ENCODE results near the gene OVOL2.
"Not testable (repeated sequence)": the region's sequence is repeated elsewhere in the genome, so short reads cannot be mapped to it uniquely, and the experiment has no call there.

Gene OVOL2

DNA sequence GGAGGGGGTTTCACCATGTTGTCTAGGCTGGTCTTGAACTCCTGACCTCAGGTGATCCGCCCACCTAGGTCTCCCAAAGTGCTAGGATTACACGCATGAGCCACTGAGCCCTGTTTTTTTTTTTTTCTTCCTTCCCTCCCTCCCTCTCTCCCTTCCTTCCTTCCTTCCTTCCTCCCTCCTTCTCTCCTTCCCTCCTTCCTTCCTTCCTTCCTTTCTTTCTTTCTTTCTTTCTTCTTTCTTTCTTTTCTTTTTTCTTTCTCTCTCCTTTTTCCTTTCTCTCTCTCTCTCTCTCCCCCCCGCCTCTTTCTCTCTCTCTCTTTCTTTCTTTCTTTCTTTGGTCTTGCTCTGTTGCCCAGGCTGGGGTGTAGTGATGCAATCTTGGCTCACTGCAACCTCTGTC, 30.6 kb upstream of the OVOL2 start:
- not testable (repeated sequence) for H3K27me3 ChIP-seq (ENCODE audit: insufficient read depth, low read length); H3K36me3 ChIP-seq (ENCODE audit: insufficient read depth, low read length); H3K4me1 ChIP-seq (ENCODE audit: insufficient read depth, low read length); H3K9ac ChIP-seq (ENCODE audit: low read depth, low read length); H3K4me3 ChIP-seq (ENCODE audit: low read length); H3K27ac ChIP-seq (ENCODE audit: low read depth, low read length); H3K9me3 ChIP-seq (ENCODE audit: insufficient read depth, low read depth, low read length)
- 92% methylated on average over 3 of the region's 3 CpGs for WGBS

DNA sequence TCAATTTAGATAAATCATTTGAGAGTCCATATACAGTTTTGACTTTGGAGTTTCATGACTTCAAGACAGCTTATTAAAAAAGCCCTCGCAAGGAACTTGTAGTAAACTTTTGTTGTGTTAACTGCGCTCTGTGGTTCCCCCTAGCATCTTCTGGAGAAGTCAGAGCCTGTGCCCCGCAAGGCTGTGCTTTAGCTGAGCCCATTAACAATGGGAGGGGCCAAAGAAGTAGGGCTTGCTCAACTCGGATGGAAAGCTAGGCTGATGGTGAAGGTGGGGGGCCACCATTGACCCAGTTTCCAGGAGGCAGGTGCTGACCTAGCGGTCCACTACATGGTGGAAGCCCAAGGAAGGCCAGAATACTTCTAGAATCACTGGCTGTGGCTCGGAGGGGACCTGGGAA, 29.3 kb upstream of the OVOL2 start:
- Histone ChIP-seq H3K4me3 (ENCODE audit: low read length) (no peak overlapping the region), H3K4me1 (ENCODE audit: insufficient read depth, low read length) (no peaks in the 10 kb centered on the region; the same call in 1 of the 2 replicates), H3K27me3 (ENCODE audit: insufficient read depth, low read length) (no peaks in the 10 kb centered on the region), H3K9ac (ENCODE audit: low read depth, low read length) (no peak overlapping the region), H3K27ac (ENCODE audit: low read depth, low read length) (no peak overlapping the region), H3K36me3 (ENCODE audit: insufficient read depth, low read length) (no peaks in the 10 kb centered on the region), H3K9me3 (ENCODE audit: insufficient read depth, low read depth, low read length) (no peaks in the 10 kb centered on the region)
- WGBS = 64% methylated on average over 6 of the region's 6 CpGs

DNA sequence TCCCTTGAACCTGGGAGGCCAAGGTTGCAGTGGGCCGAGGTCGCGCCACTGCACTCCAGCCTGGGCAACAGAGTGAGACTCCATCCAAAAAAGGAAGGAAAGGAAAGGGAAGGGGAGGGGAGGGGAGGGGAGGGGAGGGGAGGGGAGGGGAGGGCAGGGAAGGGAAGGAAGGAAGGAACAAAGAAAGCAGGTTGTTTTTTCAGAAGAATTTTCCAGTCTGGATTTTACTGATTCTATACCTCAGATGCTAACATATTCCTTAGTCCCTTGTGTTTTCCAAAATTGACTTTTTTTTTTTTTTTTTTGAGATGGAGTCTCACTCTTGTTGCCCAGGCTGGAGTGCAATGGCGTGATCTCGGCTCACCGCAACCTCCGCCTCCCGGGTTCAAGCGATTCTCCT, 23.1 kb upstream of the OVOL2 start:
- not testable (repeated sequence) for H3K9ac ChIP-seq (ENCODE audit: low read depth, low read length); H3K27me3 ChIP-seq (ENCODE audit: insufficient read depth, low read length); H3K4me3 ChIP-seq (ENCODE audit: low read length); H3K9me3 ChIP-seq (ENCODE audit: insufficient read depth, low read depth, low read length); H3K36me3 ChIP-seq (ENCODE audit: insufficient read depth, low read length); H3K27ac ChIP-seq (ENCODE audit: low read depth, low read length); H3K4me1 ChIP-seq (ENCODE audit: insufficient read depth, low read length)
- WGBS = 96% methylated on average over 9 of the region's 9 CpGs

DNA sequence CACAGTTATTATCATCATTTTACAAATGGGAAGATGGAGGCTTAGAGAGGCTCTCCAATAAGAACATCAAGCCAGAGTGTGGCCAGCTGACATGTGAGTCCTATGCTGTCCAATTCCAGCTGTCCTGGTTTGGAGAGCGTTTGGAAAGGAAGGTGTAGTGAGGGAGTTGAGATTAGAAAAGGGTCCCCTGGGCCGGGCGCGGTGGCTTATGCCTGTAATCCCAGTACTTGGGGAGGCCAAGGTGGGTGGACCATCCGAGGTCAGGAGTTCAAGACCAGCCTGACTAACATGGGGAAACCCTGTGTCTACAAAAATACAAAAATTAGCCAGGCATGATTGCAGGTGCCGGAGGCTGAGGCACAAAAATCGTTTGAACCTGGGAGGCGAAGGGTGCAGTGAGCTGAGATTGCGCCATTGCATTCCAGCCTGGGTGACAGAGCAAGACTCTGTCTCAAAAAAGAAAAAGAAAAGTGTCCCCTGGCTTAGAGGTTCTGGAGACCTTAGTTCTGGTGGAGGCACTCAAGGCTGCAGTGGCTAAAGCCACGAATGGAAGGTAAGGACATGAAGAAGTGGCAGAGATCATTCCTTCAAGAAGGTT, 22.1 kb upstream of the OVOL2 start:
- no peaks in the 10 kb centered on the region for H3K4me1 ChIP-seq (ENCODE audit: insufficient read depth, low read length)
- H3K27me3 ChIP-seq (ENCODE audit: insufficient read depth, low read length) = no peaks in the 10 kb centered on the region
- H3K4me3 ChIP-seq (ENCODE audit: low read length) = no peak overlapping the region
- no peak overlapping the region for H3K27ac ChIP-seq (ENCODE audit: low read depth, low read length)
- no peaks in the 10 kb centered on the region for H3K9me3 ChIP-seq (ENCODE audit: insufficient read depth, low read depth, low read length)
- no peak overlapping the region for H3K9ac ChIP-seq (ENCODE audit: low read depth, low read length)
- H3K36me3 ChIP-seq (ENCODE audit: insufficient read depth, low read length) = no peaks in the 10 kb centered on the region
- 91% methylated on average over 10 of the region's 10 CpGs for WGBS

DNA sequence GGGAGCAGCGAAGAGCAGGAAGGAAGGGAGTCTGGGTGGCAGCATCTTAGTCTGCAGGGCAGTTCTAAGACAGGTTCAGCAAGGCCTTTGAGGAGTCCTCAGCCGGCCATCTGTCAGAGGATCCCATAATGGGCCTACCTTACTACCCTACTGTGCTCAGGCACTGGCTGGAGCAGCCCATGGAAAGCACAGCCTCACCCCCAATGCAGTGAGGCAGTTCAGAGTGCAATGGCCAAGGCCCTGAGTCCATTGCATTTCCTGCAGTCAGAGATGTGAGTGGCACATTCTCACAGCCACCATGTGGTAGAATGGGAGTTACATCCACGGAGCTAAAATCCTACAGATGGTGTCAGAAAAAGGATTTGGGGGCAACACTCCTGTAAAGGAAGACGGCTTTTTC, 19.4 kb upstream of the OVOL2 start:
- no peaks in the 10 kb centered on the region for H3K27me3 ChIP-seq (ENCODE audit: insufficient read depth, low read length)
- no peak overlapping the region for H3K27ac ChIP-seq (ENCODE audit: low read depth, low read length)
- no peaks in the 10 kb centered on the region for H3K4me1 ChIP-seq (ENCODE audit: insufficient read depth, low read length)
- WGBS = 83% methylated on average over 4 of the region's 4 CpGs
- H3K4me3 ChIP-seq (ENCODE audit: low read length) = no peak overlapping the region
- no peaks in the 10 kb centered on the region for H3K9me3 ChIP-seq (ENCODE audit: insufficient read depth, low read depth, low read length)
- no peaks in the 10 kb centered on the region for H3K36me3 ChIP-seq (ENCODE audit: insufficient read depth, low read length)
- H3K9ac ChIP-seq (ENCODE audit: low read depth, low read length) = no peak overlapping the region

DNA sequence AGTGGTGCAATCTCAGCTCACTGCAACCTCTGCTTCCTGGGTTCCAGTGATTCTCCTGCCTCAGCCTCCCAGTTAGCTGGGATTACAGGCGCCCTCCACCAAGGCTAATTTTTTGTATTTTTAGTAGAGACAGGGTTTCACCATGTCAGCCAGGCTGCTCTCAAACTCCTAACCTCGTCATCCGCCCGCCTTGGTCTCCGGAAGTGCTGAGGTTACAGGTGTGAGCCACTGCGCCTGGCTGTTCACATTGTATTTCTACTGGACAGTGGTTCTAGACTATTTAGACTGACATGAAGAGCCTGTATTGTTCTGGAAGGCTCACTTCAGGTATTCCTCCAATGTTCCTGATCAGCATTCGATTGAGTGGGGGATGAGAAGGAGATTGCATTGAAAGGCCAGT, 14.8 kb upstream of the OVOL2 start:
- Histone ChIP-seq H3K9me3 (ENCODE audit: insufficient read depth, low read depth, low read length) (no peaks in the 10 kb centered on the region), H3K4me3 (ENCODE audit: low read length) (no peak overlapping the region), H3K9ac (ENCODE audit: low read depth, low read length) (no peak overlapping the region), H3K27me3 (ENCODE audit: insufficient read depth, low read length) (no peaks in the 10 kb centered on the region), H3K36me3 (ENCODE audit: insufficient read depth, low read length) (no peaks in the 10 kb centered on the region), H3K4me1 (ENCODE audit: insufficient read depth, low read length) (no peaks in the 10 kb centered on the region), H3K27ac (ENCODE audit: low read depth, low read length) (no peak overlapping the region)
- 96% methylated on average over 7 of the region's 7 CpGs for WGBS

DNA sequence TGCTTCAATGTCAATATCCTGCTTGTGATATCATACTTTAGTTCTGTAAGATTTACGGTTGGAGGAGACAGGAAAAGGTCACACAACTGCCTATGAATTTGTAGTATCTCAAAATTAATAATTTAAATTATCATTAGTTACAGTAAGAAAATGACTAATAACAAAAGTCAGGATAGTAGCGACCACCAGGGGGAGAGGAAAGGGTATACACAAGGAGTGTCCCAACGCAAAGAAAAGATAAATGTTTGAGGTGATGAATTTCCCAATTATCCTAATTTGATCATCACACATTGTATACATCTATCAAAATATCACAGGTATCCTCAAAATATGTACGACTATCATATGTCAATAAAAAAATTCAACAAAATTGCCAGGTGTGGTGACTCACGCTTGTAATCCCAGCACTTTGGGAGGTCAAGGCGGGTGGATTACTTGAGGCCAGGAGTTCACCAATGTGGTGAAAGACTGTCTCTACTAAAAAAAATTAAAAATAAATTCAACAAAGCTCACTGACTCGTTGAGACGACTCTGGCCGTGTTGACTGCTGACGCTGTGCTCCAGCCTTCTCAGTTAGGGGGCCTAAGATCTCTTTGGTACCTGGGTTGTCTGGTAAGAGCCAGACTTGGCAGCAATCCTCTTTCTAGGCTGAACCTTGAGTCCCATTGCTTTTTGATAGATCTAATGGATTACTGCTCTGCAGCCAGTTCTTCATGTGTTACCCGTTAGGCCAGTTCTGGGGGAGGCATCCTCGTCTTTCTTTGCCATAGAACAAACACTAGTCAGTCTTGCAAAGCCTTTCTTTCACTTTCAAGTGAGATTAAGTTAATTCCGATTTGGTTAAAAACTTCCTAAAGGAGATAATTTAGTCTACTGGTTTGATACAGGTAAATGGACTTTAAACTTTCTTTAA, 9.0 kb upstream of the OVOL2 start:
- 88% methylated on average over 11 of the region's 13 CpGs for WGBS
- no peaks in the 10 kb centered on the region for H3K36me3 ChIP-seq (ENCODE audit: insufficient read depth, low read length)
- H3K27ac ChIP-seq (ENCODE audit: low read depth, low read length) = no peak overlapping the region
- H3K4me3 ChIP-seq (ENCODE audit: low read length) = no peak overlapping the region
- H3K9ac ChIP-seq (ENCODE audit: low read depth, low read length) = no peak overlapping the region
- H3K4me1 ChIP-seq (ENCODE audit: insufficient read depth, low read length) = no peaks in the 10 kb centered on the region
- H3K9me3 ChIP-seq (ENCODE audit: insufficient read depth, low read depth, low read length) = no peaks in the 10 kb centered on the region
- no peaks in the 10 kb centered on the region for H3K27me3 ChIP-seq (ENCODE audit: insufficient read depth, low read length)

DNA sequence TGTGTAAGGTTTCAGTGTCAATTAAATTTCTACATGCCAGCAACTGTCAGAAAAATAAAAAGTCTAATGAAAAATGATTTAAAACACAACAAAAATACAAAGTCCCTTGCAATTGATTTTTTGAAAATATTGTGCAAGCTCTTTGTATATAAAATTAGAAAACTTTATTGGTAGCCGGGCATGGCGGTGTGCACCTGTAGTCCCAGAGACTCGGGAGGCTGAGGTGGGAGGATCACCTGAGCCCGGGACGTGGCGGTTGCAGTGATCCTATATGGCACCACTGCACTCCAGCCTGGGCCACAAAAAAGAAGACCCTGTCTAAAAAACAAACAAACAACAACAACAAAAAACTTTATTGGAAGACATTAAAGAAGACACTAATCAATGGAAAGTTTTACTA, 6.0 kb upstream of the OVOL2 start:
- H3K27me3 ChIP-seq (ENCODE audit: insufficient read depth, low read length) = peaks cover 22% of the 10 kb centered on the region
- H3K9ac ChIP-seq (ENCODE audit: low read depth, low read length) = no peak overlapping the region
- 96% methylated on average over 6 of the region's 6 CpGs for WGBS
- H3K9me3 ChIP-seq (ENCODE audit: insufficient read depth, low read depth, low read length) = no peaks in the 10 kb centered on the region
- H3K4me1 ChIP-seq (ENCODE audit: insufficient read depth, low read length) = peaks cover 4% of the 10 kb centered on the region; the same call in 1 of the 2 replicates
- no peak overlapping the region for H3K27ac ChIP-seq (ENCODE audit: low read depth, low read length)
- no peak overlapping the region for H3K4me3 ChIP-seq (ENCODE audit: low read length)
- no peaks in the 10 kb centered on the region for H3K36me3 ChIP-seq (ENCODE audit: insufficient read depth, low read length)

DNA sequence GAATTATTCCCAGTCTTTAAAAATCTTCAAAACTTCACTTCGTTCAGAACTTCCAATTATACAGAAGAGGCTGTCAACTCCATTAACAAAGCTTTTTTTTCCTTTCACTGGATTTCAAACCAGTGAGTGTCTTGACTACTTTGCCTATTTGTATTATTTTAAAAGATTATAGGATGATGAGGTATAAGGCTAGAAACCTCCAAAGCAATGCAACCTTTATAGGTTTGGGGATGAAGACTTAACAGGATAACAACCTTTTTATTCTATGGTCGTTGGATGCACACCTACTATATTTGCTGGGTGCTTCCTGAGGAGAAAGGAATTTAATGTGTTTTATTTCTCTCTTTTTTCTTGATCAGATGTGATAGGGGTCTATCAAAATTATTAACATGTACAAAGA, 1.9 kb upstream of the OVOL2 start:
- Histone ChIP-seq H3K9me3 (ENCODE audit: insufficient read depth, low read depth, low read length) (no peaks in the 10 kb centered on the region), H3K27me3 (ENCODE audit: insufficient read depth, low read length) (peaks cover 63% of the 10 kb centered on the region), H3K4me3 (ENCODE audit: low read length) (peak overlapping the region; percentile 67), H3K4me1 (ENCODE audit: insufficient read depth, low read length) (peaks cover 18% of the 10 kb centered on the region; the same call in 1 of the 2 replicates), H3K9ac (ENCODE audit: low read depth, low read length) (no peak overlapping the region), H3K27ac (ENCODE audit: low read depth, low read length) (no peak overlapping the region), H3K36me3 (ENCODE audit: insufficient read depth, low read length) (no peaks in the 10 kb centered on the region)
- 47% methylated on average over 2 of the region's 2 CpGs for WGBS

DNA sequence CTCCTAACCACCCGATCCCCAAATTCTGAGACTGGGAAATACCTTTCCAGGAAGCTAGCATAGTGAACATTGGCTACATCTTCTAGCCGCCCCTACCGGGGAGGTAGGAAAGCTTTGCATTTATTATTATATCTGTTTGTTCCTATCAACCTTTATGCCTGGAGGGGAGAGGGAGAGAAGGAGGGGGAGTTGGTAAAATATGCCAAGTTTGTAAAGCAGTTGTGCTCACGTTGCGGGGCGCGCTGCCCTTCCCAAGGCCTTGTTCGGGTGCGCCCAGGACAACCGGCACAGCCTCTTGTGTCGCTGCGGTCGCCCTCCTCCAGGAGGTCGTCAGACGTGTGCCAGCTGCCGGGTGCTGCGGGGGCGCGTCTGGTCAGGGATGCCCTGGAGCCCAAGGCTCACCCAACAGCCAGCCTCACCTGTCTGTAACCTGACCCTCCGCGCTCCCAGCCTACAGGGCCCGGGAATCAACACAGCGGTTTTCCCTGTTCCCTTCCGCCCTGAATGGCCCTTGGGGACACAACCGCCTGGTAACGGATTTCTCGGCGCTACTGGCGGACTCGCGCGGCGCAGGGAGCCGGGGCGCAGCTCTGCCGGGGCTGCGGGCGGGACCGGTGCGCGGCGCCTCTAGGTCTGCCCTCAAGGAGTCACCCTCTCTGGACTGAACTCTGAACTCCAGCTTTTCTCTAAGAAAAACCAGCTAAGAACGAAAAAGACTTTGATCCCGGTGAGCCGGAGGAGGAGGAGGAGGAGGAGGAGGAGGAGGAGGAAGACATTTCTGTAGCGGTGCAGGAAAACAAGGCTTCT, 1.1 kb upstream of the OVOL2 start:
- Histone ChIP-seq H3K9ac (ENCODE audit: low read depth, low read length) (no peak overlapping the region; the same call in 1 of the 2 replicates), H3K27me3 (ENCODE audit: insufficient read depth, low read length) (peaks cover 70% of the 10 kb centered on the region), H3K9me3 (ENCODE audit: insufficient read depth, low read depth, low read length) (no peaks in the 10 kb centered on the region), H3K4me1 (ENCODE audit: insufficient read depth, low read length) (peaks cover 18% of the 10 kb centered on the region; the same call in 1 of the 2 replicates), H3K27ac (ENCODE audit: low read depth, low read length) (no peak overlapping the region), H3K4me3 (ENCODE audit: low read length) (peak overlapping the region; percentile 67), H3K36me3 (ENCODE audit: insufficient read depth, low read length) (no peaks in the 10 kb centered on the region)
- WGBS = 1% methylated on average over 44 of the region's 46 CpGs

DNA sequence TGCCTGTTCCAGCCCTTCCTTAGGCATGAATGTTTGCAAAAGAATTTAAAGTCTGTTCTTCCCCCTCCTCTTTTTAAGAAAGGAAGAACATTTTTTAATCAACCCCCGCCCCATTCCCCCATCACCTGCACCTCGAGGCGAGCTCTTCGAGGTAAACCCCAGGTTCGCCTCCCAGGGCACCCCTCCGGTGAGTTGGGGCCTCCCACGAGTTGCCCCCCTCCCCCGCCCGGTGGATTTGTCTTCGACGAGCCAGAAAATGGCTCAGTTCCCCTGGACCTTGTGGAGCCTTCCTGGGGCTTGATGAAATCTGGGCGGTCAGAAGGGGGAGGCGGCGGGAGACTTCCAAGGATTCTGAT, 256 bp upstream of the OVOL2 start:
- H3K4me3 ChIP-seq (ENCODE audit: low read length) = peak overlapping the region; percentile 67
- under 1% methylated on average over 12 of the region's 14 CpGs for WGBS
- 0 out of 2 replicates have a peak overlapping the region, but pooled peaks have one; percentile 41 for H3K9ac ChIP-seq (ENCODE audit: low read depth, low read length)
- no peaks in the 10 kb centered on the region for H3K36me3 ChIP-seq (ENCODE audit: insufficient read depth, low read length)
- peak overlapping the region; percentile 18; the same call in 1 of the 2 replicates for H3K27ac ChIP-seq (ENCODE audit: low read depth, low read length)
- no peaks in the 10 kb centered on the region for H3K9me3 ChIP-seq (ENCODE audit: insufficient read depth, low read depth, low read length)
- H3K27me3 ChIP-seq (ENCODE audit: insufficient read depth, low read length) = peaks cover 77% of the 10 kb centered on the region
- peaks cover 18% of the 10 kb centered on the region; the same call in 1 of the 2 replicates for H3K4me1 ChIP-seq (ENCODE audit: insufficient read depth, low read length)
